Measurements from ENCODE around the gene SLC49A3.

- no peak for TF ChIP-seq CTCF (conservative IDR thresholded peaks at IDR 0.05 in 1 of 2, IDR thresholded peaks at IDR 0.05 in 1 of 2; ENCODE audit: extremely low read depth in 1 of 2, insufficient read depth in 1 of 2, low read depth in 1 of 2, low read length in 2 of 2)
- TF ChIP-seq EZH2 (IDR thresholded peaks at IDR 0.05; ENCODE audit: borderline replicate concordance, low read length) = no peak
These were observed 24.1 kb upstream of the SLC49A3 start for GRCh38 chr4:712916-713632.

Data from mammary epithelial cell (primary cell).